Suprapubic skin (tissue), 4 donors: ENCODE results near the gene KAZN.

Experiments
- EP300 ChIP-seq: sonication (generic); formaldehyde crosslinking; IDR thresholded peaks from one replicate; pipeline ENCODE4 v1.6.1; 2017; ENCODE audit warnings: antibody characterized with exemption
- POLR2A ChIP-seq, 2 donors: fragments of 450-650 bp; IDR thresholded peaks; one replicate each; pipeline ENCODE4 v1.6.1; 2017; ENCODE audit warnings: antibody characterized with exemption in 2 of 2, mild to moderate bottlenecking in 2 of 2, moderate library complexity in 2 of 2
- POLR2AphosphoS5 ChIP-seq, 3 donors: sonication (generic); formaldehyde crosslinking; IDR thresholded peaks; one replicate each; pipeline ENCODE4 v1.6.1; 2017; ENCODE audit warnings: antibody characterized with exemption in 3 of 3
- TF ChIP-seq, protein P1 (sequence below), 2 donors: fragments of 200-600 bp in 1 of 2; fragments of 450-650 bp in 1 of 2; sonication (generic) in 1 of 2; IDR thresholded peaks; one replicate each; pipeline ENCODE4 v1.5.1; 2016 to 2019; ENCODE audit warnings: antibody characterized with exemption in 2 of 2, mild to moderate bottlenecking in 1 of 2, moderate library complexity in 1 of 2

DNA sequence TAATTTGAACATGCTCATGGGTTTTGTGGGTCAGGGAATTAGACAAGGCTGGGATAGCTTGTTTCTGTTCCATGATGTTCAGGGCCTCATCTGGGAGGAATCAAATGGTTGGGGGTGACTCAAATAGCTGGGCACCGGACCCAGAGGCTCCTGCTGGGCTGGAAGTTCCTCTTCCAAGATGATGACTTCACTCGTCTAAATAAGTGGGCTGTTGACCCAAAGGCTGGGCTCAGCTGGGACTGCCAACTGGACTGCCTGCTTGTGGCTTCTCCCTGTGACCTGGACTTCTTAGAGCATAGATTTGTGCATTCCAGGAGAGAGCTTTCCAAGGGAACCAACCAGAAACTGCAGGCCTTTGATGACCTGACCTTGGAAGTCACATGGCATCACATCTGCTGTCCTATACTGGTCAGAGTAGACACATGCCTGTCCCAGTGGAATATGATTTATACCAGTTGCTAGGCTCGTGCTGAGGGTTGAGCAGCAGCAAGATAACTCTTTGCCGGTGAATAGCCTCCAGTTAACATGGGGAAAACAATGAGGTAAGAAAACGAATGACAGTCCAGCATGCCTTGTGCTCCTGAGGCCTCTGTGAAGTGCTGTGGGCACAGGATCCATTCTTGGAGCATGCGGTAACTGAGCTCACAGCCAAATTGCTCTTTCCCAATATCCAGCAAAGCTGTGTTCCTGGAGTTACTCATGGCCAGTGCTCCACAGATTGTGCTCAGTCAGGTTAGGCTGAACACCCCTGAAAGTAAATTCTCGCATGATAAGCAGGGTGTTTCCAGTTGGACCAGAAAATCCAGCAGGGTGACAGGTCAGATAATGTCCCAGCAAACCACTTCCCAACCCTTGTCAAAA lies 282.2 kb downstream of the KAZN start:
- TF ChIP-seq, protein P1, sequence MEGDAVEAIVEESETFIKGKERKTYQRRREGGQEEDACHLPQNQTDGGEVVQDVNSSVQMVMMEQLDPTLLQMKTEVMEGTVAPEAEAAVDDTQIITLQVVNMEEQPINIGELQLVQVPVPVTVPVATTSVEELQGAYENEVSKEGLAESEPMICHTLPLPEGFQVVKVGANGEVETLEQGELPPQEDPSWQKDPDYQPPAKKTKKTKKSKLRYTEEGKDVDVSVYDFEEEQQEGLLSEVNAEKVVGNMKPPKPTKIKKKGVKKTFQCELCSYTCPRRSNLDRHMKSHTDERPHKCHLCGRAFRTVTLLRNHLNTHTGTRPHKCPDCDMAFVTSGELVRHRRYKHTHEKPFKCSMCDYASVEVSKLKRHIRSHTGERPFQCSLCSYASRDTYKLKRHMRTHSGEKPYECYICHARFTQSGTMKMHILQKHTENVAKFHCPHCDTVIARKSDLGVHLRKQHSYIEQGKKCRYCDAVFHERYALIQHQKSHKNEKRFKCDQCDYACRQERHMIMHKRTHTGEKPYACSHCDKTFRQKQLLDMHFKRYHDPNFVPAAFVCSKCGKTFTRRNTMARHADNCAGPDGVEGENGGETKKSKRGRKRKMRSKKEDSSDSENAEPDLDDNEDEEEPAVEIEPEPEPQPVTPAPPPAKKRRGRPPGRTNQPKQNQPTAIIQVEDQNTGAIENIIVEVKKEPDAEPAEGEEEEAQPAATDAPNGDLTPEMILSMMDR (IDR thresholded peaks at IDR 0.05) = no peak
- TF ChIP-seq POLR2AphosphoS5 (IDR thresholded peaks at IDR 0.05) (peak in 2 of 3 donors; percentile 55 to 83), POLR2A (IDR thresholded peaks at IDR 0.05) (no peak), EP300 (no peak)
